Muscle layer of duodenum (tissue), 2 donors: ENCODE measurements around the gene SLC10A7.

ENCODE experiments used
- H3K27ac ChIP-seq: one replicate; pipeline ENCODE4 v1.7.0; 2013; ENCODE audit warnings: mild to moderate bottlenecking, low read length
- H3K27me3 ChIP-seq: one replicate; pipeline ENCODE4 v1.7.0; 2013; ENCODE audit warnings: low read depth, mild to moderate bottlenecking, control low read depth, low read length
- H3K36me3 ChIP-seq, 2 donors: one replicate each; pipeline ENCODE4 v1.7.0; 2013; ENCODE audit warnings: low read length in 2 of 2, control low read depth in 1 of 2, mild to moderate bottlenecking in 1 of 2; ENCODE audit not compliant: insufficient read depth in 2 of 2, control insufficient read depth in 1 of 2
- H3K4me1 ChIP-seq, 2 donors: one replicate each; pipeline ENCODE4 v1.7.0; 2013; ENCODE audit warnings: low read length in 2 of 2, mild to moderate bottlenecking in 2 of 2, control low read depth in 1 of 2, moderate library complexity in 1 of 2; ENCODE audit not compliant: insufficient read depth in 2 of 2, control insufficient read depth in 1 of 2
- H3K4me3 ChIP-seq, 2 donors: one replicate each; pipeline ENCODE4 v1.7.0; 2013; ENCODE audit warnings: low read length in 2 of 2, low read depth in 1 of 2, mild to moderate bottlenecking in 1 of 2
- H3K9me3 ChIP-seq, 2 donors: one replicate each; pipeline ENCODE4 v1.7.0; 2013; ENCODE audit warnings: low read length in 2 of 2, control low read depth in 1 of 2, mild to moderate bottlenecking in 1 of 2; ENCODE audit not compliant: control insufficient read depth in 1 of 2
- donor health status: healthy.

The SLC10A7 gene, protein sequence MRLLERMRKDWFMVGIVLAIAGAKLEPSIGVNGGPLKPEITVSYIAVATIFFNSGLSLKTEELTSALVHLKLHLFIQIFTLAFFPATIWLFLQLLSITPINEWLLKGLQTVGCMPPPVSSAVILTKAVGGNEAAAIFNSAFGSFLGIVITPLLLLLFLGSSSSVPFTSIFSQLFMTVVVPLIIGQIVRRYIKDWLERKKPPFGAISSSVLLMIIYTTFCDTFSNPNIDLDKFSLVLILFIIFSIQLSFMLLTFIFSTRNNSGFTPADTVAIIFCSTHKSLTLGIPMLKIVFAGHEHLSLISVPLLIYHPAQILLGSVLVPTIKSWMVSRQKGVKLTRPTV

DNA sequence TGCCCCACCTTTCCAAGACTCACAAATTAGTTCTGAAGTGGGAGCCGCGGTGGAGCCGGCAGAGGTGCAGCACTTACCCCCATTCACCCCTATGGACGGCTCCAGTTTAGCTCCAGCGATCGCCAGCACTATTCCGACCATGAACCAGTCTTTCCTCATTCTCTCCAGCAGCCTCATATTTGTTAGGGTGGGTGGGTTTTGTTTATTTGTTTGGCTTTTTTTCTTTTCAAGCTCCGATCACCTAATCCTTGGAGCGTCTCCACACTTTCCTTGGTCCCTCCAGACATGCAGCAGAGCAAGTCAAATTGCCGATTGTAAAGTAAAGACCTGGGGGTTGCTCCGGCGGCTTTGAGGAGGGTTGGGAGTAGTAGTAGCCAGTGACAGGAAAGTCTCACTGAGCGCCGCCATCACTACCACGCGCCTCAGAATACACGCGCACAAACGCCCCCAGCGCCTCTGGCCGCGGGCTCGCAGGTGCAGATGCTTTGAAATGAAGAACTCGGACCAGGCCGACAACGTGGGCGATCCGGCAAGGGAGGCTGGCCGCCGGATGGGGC, at the start of gene SLC10A7:
SLC10A7 (minus strand) TSS at position 400 of the 557 bp plus-strand sequence; CDS start at position 177, 223 bp downstream.
- Histone ChIP-seq H3K27me3 (no peaks in the 10 kb centered on the region), H3K9me3 (no peaks in the 10 kb centered on the region), H3K36me3 (no peaks in the 10 kb centered on the region), H3K27ac (peak within 1 kb of the TSS; percentile 96), H3K4me3 (peak within 1 kb of the TSS; percentile 93 to 94), H3K4me1 (peaks cover 6 to 14% of the 10 kb centered on the region in 2 donors)

DNA sequence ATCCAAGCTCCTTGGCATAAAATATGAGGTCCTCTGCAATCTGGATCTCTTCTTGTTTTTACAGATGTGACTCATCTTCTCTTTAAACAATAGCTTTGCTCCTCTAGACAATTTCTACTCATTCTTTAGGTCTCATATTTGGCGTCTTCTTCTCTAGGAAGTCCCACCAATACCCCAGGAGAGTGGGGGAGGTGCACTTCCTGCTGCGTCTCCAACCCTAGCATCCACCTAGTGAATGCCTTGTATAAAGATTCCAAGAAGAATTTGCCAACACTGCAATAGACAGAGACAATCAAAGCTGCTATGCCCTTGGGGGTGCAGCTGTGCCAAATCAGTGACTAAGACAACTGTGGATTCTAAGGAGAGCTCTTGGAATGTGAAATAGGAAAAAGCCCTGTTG, 45.7 kb upstream of the SLC10A7 start:
- no peaks in the 10 kb centered on the region for H3K27me3 ChIP-seq
- no peak overlapping the region for H3K27ac ChIP-seq
- H3K36me3 ChIP-seq, result no peaks in the 10 kb centered on the region
- H3K9me3 ChIP-seq, result no peaks in the 10 kb centered on the region
- H3K4me3 ChIP-seq, result no peak overlapping the region
- H3K4me1 ChIP-seq, result no peaks in the 10 kb centered on the region

DNA sequence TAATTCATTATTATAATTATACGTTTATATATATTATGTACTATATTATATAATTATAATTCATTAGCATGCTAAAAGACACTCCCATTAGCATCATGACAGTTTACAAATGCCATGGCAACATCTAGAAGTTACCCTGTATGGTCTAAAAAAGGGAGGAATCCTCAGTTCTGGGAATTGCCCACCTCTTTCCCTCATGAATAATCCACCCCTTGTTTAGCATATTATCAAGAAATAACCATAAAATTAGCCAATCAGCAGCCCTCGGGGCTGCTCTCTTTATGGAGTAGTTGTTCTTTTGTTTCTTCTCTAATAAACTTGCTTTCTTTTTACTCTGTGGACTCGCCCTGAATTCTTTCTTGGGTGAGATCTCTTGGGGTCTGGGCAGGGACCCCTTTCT, 42.8 kb upstream of the SLC10A7 start:
- Histone ChIP-seq H3K27me3 (no peaks in the 10 kb centered on the region), H3K9me3 (no peaks in the 10 kb centered on the region), H3K4me3 (no peak overlapping the region), H3K4me1 (no peaks in the 10 kb centered on the region), H3K36me3 (no peaks in the 10 kb centered on the region), H3K27ac (no peak overlapping the region)

DNA sequence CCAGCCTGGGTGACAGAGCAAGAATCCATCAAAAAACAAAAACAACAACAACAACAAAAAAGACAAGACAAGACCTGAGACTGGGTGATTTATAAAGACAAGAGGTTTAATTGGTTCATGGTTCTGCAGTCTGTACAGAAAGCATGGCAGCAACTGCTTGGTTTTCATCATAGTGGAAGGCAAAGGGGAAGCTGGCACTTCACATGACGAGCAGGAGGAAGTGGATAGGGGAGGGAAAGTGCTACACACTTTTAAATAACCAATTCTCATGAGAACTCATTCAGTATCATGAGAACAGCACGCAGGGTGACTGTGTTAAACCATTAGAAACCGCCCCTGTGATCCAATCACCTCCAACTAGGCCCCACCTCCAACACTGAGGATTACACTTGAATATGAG, 28.4 kb upstream of the SLC10A7 start:
- Histone ChIP-seq H3K27ac (no peak overlapping the region), H3K9me3 (no peaks in the 10 kb centered on the region), H3K27me3 (no peaks in the 10 kb centered on the region), H3K4me1 (no peaks in the 10 kb centered on the region), H3K4me3 (no peak overlapping the region), H3K36me3 (no peaks in the 10 kb centered on the region)

DNA sequence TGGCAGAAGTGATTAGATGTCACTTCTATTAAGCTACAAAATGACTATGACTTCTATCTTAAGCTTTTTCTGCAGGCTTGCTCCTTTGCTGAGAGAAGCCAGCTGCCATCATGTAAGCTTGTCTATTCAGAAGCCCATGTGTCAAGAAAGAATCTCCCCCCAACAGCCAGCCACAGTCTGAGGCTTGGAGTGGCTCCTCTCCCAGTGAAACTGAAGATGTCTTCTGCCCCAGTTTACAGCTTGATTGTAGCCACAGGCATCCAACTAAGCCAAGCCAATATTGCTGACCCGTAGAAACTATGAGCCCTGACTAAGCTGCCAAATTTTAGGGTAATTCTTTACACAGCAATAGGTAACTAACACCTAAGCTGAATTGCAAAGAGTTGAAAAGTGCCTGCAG, 26.7 kb upstream of the SLC10A7 start:
- Histone ChIP-seq H3K27me3 (no peaks in the 10 kb centered on the region), H3K4me1 (no peaks in the 10 kb centered on the region), H3K36me3 (no peaks in the 10 kb centered on the region), H3K27ac (no peak overlapping the region), H3K4me3 (no peak overlapping the region), H3K9me3 (no peaks in the 10 kb centered on the region)

DNA sequence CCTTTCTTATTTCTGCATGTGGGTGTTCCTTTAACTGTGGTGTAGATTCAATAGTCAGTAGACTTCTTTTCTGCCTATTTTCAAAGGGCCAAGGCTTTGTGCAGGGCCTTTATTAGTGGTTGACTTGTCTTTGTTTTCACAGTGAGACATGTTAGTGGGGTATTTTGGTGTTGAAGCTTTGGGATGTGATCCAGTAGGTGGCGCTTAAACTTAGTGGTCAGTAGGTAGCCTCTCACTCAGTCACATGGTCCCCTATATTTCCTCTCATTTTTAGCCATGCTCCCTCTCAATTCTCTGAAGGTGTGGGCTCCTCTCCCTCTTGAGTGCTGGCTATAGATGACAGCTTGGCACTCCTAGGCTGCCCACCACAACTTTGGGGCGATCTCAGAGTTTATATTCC, 23.4 kb upstream of the SLC10A7 start:
- Histone ChIP-seq H3K4me1 (no peaks in the 10 kb centered on the region), H3K27ac (no peak overlapping the region), H3K9me3 (no peaks in the 10 kb centered on the region), H3K4me3 (no peak overlapping the region), H3K36me3 (no peaks in the 10 kb centered on the region), H3K27me3 (no peaks in the 10 kb centered on the region)

DNA sequence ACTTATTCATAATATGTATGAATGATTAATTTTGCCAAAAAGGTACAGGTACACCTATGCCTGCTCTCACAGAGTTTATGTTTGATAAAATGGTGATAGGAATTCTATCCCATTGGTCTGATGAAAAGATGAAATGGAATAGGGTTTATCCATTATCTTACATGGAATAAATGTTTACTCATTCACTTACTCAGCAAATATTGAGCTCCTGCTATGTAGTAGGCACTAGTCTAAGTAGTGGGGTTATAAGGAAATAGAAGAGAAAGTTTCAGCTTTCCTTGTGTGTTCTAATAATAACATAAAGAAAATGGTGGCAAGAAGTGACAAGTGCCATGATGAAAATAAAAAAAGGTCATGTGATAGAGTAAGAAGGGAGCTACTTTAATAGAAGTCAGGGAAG, 12.4 kb upstream of the SLC10A7 start:
- Histone ChIP-seq H3K36me3 (no peaks in the 10 kb centered on the region), H3K27me3 (no peaks in the 10 kb centered on the region), H3K4me3 (no peak overlapping the region), H3K27ac (no peak overlapping the region), H3K9me3 (peaks cover 0 to 2% of the 10 kb centered on the region in 2 donors), H3K4me1 (no peaks in the 10 kb centered on the region)

DNA sequence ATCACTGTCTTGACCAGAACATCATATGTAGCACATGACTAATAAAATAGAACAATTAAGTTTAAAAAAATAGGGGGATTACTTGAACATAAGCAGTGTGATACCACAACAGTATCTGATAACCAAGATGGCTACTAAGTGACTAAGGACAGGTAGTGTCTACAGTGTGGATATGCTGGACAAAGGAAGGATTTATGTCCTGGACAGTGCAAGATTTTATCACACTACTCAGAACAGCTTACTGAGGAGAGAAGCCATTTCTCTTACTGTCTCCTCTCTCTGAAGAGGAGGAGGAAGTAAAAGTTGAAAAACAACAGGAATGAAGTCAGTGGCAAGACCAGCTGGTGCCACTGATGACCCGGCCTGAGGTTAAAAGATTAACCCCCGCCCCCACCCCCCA, 4.0 kb upstream of the SLC10A7 start:
- no peaks in the 10 kb centered on the region for H3K36me3 ChIP-seq
- H3K4me1 ChIP-seq, result no peaks in the 10 kb centered on the region
- H3K27ac ChIP-seq, result no peak overlapping the region
- no peak overlapping the region for H3K4me3 ChIP-seq
- no peaks in the 10 kb centered on the region for H3K9me3 ChIP-seq
- no peaks in the 10 kb centered on the region for H3K27me3 ChIP-seq

DNA sequence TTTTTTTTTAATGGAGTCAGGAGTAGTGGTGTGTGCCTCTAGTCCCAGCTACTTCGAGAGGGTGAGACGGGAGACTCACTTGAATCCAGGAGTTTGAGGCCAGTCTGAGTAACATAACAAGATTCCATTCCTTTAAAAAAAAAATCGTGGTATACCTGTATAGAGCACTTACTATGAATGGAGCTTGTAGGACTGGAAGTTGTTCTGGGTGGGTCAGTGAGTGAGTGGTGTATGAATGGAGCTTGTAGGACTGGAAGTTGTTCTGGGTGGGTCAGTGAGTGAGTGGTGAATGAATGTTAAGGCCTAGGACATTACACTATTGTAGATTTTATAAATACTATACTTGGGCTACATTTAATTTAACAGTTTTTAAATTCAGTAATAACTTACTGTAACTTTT, 2.9 kb upstream of the SLC10A7 start:
- Histone ChIP-seq H3K4me1 (peaks cover 6 to 9% of the 10 kb centered on the region in 2 donors), H3K27me3 (no peaks in the 10 kb centered on the region), H3K27ac (no peak overlapping the region), H3K4me3 (no peak overlapping the region), H3K36me3 (no peaks in the 10 kb centered on the region), H3K9me3 (no peaks in the 10 kb centered on the region)

DNA sequence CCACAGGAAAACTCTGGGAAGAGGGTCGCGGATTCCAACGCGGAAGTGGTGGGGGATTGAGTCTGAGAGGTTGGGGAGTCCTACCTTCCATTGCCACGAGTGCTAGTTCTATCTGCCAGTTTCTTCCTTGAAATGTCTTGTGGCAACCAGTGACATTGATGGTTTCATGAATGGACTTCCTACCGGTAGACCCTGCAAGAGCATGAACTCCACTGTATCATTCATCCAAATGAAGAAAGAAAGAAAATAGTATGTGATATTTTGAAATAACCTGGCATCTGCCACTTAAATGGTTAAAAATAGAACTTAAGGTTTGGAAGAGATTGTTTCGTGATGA, 1.1 kb upstream of the SLC10A7 start:
- no peaks in the 10 kb centered on the region for H3K27me3 ChIP-seq
- H3K4me3 ChIP-seq, result peak overlapping the region; percentile 93 to 94
- no peaks in the 10 kb centered on the region for H3K36me3 ChIP-seq
- H3K4me1 ChIP-seq, result peaks cover 6 to 14% of the 10 kb centered on the region in 2 donors
- H3K27ac ChIP-seq, result peak overlapping the region; percentile 96
- no peaks in the 10 kb centered on the region for H3K9me3 ChIP-seq

DNA sequence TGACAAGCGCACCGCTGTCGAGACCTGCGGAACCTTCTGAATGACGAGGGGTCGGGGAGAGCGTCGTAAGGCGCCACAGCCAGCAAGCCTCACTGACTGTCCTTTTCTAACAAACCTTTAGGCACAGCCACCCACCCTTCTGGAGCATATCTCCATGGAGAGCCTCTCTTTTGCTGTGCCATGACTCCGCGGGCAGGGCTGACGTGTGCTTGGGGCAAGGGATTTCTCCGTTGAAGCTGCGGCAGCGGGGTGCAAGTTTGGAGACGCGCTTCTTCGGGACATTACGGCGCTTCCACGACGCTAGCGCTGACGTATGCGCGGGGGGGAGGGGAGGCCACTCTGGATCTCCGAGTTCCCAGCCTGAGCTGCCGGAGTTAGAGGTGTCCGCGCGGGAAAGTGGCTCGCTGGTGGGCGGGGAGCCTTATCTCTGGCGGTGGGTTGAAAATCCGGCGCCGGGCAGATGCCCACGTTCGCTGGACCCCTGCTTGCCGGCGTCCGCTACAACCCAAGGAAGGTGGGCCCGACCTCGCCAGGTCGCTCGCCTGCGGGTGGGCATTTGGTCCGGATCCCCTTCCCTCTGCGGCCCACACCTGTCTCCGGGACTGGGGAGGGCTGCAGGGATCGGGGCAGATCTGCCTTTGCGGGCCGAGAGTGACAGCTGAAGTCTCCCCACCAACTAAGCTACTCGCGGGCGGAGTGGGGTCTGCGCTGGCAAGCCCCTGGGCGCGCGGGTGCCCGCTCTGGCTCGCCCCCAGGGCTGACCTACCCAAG, 543 bp upstream of the SLC10A7 start:
- no peaks in the 10 kb centered on the region for H3K27me3 ChIP-seq
- H3K36me3 ChIP-seq, result no peaks in the 10 kb centered on the region
- H3K9me3 ChIP-seq, result no peaks in the 10 kb centered on the region
- H3K4me3 ChIP-seq, result peak overlapping the region; percentile 93 to 94
- H3K4me1 ChIP-seq, result peaks cover 6 to 14% of the 10 kb centered on the region in 2 donors
- H3K27ac ChIP-seq, result peak overlapping the region; percentile 96
